OCI-LY7 (cell line): ENCODE measurements around the gene SEMA3C.

Source experiments
- CTCF ChIP-seq: fragments of 200-600 bp; sonication (generic); conservative IDR thresholded peaks from 2 replicates; pipeline ENCODE4 v1.5.1; 2014; ENCODE audit warnings: mild to moderate bottlenecking, antibody characterized with exemption, low read length, moderate library complexity, mixed read lengths
- EZH2phosphoT487 ChIP-seq: fragments of 200-600 bp; sonication (generic); IDR thresholded peaks from 2 replicates; pipeline ENCODE4 v1.6.1; 2018; ENCODE audit warnings: low read depth, borderline replicate concordance, mild to moderate bottlenecking, mixed run types, antibody characterized with exemption, low read length, moderate library complexity, mixed read lengths

DNA sequence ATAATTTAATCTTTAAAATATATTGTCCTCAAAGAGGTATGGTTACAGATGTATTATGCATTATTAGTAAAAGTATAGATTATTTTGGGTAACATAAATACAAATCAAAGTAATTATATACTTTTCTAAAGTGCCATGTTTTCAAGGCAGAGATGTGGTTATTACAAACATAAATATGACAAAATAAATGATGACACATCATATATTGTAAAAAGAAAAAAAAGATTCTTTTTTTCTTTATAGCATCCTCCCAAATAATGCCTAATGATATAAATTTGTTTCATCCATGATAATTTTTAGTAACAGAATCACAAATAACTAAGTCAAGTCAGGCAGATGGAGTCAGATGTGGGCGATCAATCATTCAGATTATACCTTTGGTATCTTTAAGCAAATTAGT, 29.3 kb downstream of the SEMA3C start:
- TF ChIP-seq CTCF: no peak
- no peak for TF ChIP-seq EZH2phosphoT487
